Measurements from ENCODE around the gene PRR27.

PRR27 gene

GRCh38 chr4:70153937-70154336 is at the start of gene PRR27:
TSS of gene PRR27 (plus strand) at chr4:70154237. CDS start at chr4:70154376, 139 bp downstream.
- no peak for DNase-seq

- DNase-seq, result no peak
These were observed 43.1 kb upstream of the PRR27 start for GRCh38 chr4:70110917-70111316.

GRCh38 chr4:70113656-70114055 is 40.4 kb upstream of the PRR27 start:
- DNase-seq, result no peak

- DNase-seq, result no peak
These were observed 39.9 kb upstream of the PRR27 start for GRCh38 chr4:70114096-70114495.

GRCh38 chr4:70120323-70120722 is 33.7 kb upstream of the PRR27 start:
- no peak for DNase-seq

- no peak for DNase-seq
These were observed 20.6 kb upstream of the PRR27 start for GRCh38 chr4:70133473-70133872.

GRCh38 chr4:70138751-70139150 is 15.3 kb upstream of the PRR27 start:
- no peak for DNase-seq

- DNase-seq, result no peak
These were observed 2.8 kb upstream of the PRR27 start for GRCh38 chr4:70151271-70151670.

GRCh38 chr4:70152088-70152487 is 1.9 kb upstream of the PRR27 start:
- DNase-seq, result no peak

- no peak for DNase-seq
These were observed 4.5 kb downstream of the PRR27 start for GRCh38 chr4:70158576-70158975.

- DNase-seq, result no peak
These were observed 23.1 kb downstream of the PRR27 start for GRCh38 chr4:70177090-70177489.

- DNase-seq, result no peak
These were observed 24.1 kb downstream of the PRR27 start for GRCh38 chr4:70178075-70178660.

- DNase-seq, result no peak
These were observed 25.8 kb downstream of the PRR27 start for GRCh38 chr4:70179811-70180210.

GRCh38 chr4:70181864-70182263 is 27.8 kb downstream of the PRR27 start:
- DNase-seq, result no peak

GRCh38 chr4:70182517-70183167 is 28.6 kb downstream of the PRR27 start:
- DNase-seq, result no peak

- DNase-seq, result no peak
These were observed 29.3 kb downstream of the PRR27 start for GRCh38 chr4:70183168-70183939.

- no peak for DNase-seq
These were observed 29.9 kb downstream of the PRR27 start for GRCh38 chr4:70183940-70184246.

GRCh38 chr4:70187216-70187615 is 33.2 kb downstream of the PRR27 start:
- no peak for DNase-seq

GRCh38 chr4:70190579-70190978 is 36.5 kb downstream of the PRR27 start:
- no peak for DNase-seq

- no peak for DNase-seq
These were observed 37.6 kb downstream of the PRR27 start for GRCh38 chr4:70191647-70192046.

GRCh38 chr4:70192895-70193294 is 38.9 kb downstream of the PRR27 start:
- DNase-seq, result no peak

- DNase-seq, result no peak
These were observed 41.4 kb downstream of the PRR27 start, which contains the start of gene ODAM for GRCh38 chr4:70195425-70195824. TSS of gene ODAM (plus strand) at chr4:70195725. CDS start at chr4:70196544, 819 bp downstream.

GRCh38 chr4:70196857-70197256 is 42.8 kb downstream of the PRR27 start:
- DNase-seq, result no peak

GRCh38 chr4:70197842-70198241 is 43.8 kb downstream of the PRR27 start:
- DNase-seq, result no peak
